DND-41 (cell line): ENCODE measurements around the gene ST3GAL4.
"Not testable (repeated sequence)": the region's sequence is repeated elsewhere in the genome, so short reads cannot be mapped to it uniquely, and the experiment has no call there.

Experiments
- CTCF ChIP-seq: IDR thresholded peaks from 2 replicates; pipeline ENCODE4 v1.5.1; 2012; ENCODE audit warnings: borderline replicate concordance, low read length, moderate library complexity, mild to moderate bottlenecking; ENCODE audit not compliant: poor library complexity, severe bottlenecking; ENCODE audit errors: extremely low read depth
- EZH2 ChIP-seq: IDR thresholded peaks from 3 replicates; pipeline ENCODE4 v1.6.1; 2012; ENCODE audit warnings: borderline replicate concordance, low read depth, mild to moderate bottlenecking, moderate library complexity, low read length, inconsistent platforms; ENCODE audit not compliant: severe bottlenecking

- TF ChIP-seq CTCF: peak; percentile 25
- TF ChIP-seq EZH2: not testable (repeated sequence)
Observed at GRCh38 chr11:126366823-126367654, 11.6 kb downstream of the ST3GAL4 start.
